Epithelial cell of esophagus (primary cell): ENCODE data around the gene HDAC4.

Experiments
- DNase-seq: peaks from one replicate; pipeline ENCODE4 v3.0.0; 2010; ENCODE audit warnings: low read depth
- H3K4me3 ChIP-seq: 2 replicates; pipeline ENCODE4 v1.5.1; 2011; ENCODE audit warnings: mild to moderate bottlenecking, low read length, control low read depth
- TF ChIP-seq, protein P1 (sequence below): IDR thresholded peaks from 2 replicates; pipeline ENCODE4 v1.5.1; 2011; ENCODE audit warnings: low read depth, mild to moderate bottlenecking, low read length, control low read depth, inconsistent platforms; ENCODE audit not compliant: insufficient read depth; ENCODE audit errors: missing control alignments

Gene HDAC4

DNA sequence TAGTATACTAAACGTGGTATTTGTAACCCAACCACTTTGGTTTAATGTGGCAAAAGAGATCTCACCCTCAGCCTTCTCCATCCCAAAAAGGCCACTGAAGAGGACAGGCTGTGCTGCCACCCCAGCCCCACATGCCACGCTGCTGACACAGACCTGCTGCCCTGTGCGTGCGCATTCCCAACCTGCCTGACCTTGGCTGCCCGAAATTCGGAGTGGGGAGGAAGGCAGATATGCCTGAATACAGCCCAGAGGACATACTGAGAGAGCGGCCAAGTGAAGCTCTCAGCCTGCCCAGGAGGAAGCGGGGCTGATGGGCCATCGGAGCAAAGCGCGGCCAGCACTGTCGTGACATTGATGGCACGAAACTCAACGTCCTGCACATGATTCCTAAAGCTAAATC lies 70.0 kb downstream of the HDAC4 start:
- no peak for DNase-seq
- TF ChIP-seq, protein P1, sequence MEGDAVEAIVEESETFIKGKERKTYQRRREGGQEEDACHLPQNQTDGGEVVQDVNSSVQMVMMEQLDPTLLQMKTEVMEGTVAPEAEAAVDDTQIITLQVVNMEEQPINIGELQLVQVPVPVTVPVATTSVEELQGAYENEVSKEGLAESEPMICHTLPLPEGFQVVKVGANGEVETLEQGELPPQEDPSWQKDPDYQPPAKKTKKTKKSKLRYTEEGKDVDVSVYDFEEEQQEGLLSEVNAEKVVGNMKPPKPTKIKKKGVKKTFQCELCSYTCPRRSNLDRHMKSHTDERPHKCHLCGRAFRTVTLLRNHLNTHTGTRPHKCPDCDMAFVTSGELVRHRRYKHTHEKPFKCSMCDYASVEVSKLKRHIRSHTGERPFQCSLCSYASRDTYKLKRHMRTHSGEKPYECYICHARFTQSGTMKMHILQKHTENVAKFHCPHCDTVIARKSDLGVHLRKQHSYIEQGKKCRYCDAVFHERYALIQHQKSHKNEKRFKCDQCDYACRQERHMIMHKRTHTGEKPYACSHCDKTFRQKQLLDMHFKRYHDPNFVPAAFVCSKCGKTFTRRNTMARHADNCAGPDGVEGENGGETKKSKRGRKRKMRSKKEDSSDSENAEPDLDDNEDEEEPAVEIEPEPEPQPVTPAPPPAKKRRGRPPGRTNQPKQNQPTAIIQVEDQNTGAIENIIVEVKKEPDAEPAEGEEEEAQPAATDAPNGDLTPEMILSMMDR, result no peak
- H3K4me3 ChIP-seq, result no peak overlapping the region

DNA sequence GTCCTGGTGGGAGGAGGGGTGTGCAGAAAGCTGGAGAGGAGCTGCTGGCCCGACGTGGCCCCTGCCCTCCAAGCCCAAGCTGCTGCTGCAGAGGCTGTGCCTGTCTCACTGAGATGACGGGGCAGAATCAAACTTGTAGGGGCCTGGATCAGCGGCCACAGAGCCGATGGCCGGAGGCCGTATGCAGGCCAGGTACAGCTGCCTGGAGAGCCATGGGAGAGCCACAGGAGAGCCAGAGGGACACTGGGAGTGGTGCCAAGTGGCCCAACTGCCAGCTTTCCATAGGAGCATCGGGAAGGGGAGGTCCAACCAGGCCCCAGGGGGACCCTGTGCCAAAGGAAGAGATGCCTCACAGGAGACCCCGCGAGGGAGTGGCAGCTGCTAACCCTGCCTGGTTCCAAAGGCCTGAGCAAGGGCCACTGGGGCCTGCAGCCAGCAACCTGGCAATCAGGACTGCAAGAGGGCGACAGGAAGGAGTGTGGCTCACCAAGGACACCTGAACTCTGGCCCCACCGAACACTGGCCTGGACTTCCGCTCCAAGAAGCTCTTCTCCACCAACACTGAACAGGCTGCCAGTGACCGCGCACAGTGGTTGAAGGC lies 70.7 kb downstream of the HDAC4 start:
- no peak overlapping the region for H3K4me3 ChIP-seq
- TF ChIP-seq, protein P1, result no peak
- no peak for DNase-seq

DNA sequence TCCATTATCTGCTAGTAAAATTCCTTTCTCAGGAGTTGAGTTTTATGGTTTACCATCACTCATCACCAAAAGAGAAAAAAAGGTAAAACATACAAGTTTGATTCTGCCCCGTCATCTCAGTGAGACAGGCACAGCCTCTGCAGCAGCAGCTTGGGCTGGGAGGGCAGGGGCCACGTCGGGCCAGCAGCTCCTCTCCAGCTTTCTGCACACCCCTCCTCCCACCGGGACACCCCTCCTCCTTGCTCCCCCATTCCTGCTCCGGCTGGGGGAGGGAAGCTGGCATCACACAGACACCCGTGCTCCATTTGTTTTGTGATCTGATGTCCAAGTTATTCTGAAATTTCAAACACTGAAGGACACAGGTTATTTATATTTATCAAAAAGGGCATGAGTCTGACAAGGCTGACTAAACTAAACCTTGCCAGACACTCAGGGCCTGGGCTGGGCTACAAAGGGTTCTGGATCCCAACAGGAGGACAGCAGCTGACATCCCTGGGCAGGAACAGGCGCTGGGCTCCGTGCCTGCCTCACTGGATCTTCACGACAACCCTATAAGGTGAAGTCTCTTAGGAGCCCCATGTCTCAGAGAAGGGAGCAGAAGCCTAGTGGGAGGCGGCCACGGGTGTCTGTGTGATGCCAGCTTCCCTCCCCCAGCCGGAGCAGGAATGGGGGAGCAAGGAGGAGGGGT lies 71.4 kb downstream of the HDAC4 start:
- TF ChIP-seq, protein P1, result no peak
- no peak for DNase-seq
- H3K4me3 ChIP-seq, result no peak overlapping the region

DNA sequence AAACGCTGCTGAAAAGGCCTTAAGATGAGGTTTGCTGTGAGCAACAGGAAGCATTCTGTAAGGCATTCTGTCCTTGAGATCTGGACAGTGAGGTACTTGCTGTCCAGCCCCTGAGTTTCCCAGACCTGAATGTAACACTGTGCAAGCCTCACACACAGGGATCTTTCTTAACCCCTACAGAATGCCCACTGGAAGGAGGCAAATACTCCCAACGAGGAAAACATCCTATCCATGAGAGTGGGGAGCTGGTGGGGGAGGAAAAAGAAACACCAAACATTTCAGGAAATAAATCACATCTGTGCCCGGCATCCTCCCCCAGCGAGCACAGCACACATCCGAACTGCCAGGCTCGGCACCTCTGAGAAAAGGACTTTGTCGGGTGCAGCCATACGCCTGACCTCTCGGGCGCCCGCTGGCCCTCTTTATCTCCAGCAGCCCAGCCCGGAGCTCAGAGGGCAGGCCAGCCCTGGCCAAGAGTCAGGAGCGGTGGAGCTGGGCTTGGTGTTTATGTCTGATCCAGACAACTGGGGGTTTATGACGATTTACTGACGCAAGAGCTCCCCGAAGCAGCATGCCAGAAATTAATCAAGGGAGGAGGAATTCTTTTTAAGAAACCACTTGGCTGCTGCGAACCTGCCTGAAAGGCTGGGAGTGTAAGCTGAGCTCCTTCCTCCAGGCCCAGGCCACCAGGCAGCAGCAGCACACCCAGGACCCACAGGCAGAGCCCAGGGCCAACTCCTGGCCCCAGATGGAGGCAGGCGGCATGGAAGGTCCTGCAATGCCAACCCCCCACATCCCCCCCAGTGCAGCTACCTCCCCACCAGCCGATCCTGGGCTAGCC lies 72.2 kb downstream of the HDAC4 start:
- TF ChIP-seq, protein P1, result no peak
- no peak for DNase-seq
- no peak overlapping the region for H3K4me3 ChIP-seq

DNA sequence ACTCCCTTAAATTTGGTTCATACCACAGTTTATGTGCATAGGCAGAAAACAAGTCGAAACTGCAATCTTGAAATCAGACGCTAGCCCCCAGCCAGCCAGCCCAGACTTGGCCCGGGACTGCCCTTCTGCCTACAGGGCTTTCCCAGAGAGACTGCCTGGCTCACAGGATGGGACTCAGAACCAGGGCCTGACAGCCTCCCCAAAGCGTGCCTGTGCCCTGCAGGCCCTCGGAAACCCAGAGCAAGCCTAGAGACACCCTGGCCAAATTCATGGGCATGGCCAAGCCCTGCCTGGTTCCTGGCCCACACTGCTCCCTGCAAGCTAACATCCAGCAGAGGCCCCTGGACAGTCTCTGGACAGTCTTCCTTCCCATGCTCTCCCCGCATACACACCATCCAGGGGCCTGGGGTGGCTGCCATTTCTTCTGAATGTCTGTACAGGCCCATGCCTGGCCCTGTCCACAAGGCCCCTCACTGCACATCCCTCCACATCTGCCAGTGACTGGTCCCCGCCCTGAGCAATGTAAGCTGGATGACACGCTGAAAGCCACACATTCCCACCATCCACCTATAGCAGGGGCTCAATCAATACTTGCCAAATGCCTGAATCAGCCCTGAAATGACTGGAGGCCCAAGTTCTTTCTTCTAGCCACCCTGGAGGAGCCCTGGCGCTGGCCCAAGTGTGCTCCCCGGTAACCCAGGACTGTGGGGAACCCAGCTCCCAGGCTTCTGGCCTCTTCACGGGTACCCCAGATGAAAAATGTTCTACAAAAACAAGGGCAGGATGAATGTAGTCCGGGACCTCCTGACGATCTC lies 73.1 kb downstream of the HDAC4 start:
- H3K4me3 ChIP-seq, result no peak overlapping the region
- TF ChIP-seq, protein P1, result no peak
- DNase-seq, result no peak

DNA sequence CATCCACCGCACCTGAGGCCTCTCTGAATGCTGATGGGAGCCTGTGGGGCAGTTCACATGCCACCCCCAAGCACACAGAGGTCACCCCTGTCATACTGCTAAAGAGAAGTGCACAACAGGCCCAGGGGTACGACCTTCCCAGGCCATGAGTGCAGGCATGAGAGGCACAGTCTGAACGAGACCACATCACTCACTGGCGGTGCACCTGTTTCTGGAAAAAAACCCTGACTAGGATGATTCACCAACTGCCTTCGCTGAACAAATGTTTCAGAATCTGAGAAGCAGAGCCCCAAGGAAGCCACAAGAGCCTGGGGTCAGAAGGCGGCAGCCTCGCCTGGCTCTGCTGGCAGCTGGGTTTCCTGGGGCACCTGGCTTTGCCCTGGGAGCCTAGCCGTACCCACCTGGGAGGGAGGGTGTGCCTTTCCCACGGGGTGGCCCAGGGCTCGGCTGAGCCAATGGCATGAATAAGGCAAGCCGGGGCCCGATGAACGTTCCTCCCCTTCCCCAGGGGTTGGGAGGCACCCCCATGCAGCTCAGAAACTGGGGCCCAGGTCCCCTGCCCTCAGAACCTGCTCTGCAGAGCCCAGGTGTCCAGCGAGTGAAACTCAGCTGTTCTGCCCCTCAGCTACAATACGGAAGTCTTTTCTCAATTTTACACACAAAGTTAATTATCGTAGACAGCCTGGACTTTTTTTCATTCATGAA lies 73.8 kb downstream of the HDAC4 start:
- H3K4me3 ChIP-seq, result no peak overlapping the region
- TF ChIP-seq, protein P1, result no peak
- DNase-seq, result peak; percentile 56
